Measurements from ENCODE around the gene TGFB2. TPM values are rescaled to one million over a fixed set of nuclear protein-coding genes. Genes with fewer than 3 reads are reported as not detected.

Gene TGFB2
- total RNA-seq, 1 donor from 2014 or later, result 34.4 TPM

DNA sequence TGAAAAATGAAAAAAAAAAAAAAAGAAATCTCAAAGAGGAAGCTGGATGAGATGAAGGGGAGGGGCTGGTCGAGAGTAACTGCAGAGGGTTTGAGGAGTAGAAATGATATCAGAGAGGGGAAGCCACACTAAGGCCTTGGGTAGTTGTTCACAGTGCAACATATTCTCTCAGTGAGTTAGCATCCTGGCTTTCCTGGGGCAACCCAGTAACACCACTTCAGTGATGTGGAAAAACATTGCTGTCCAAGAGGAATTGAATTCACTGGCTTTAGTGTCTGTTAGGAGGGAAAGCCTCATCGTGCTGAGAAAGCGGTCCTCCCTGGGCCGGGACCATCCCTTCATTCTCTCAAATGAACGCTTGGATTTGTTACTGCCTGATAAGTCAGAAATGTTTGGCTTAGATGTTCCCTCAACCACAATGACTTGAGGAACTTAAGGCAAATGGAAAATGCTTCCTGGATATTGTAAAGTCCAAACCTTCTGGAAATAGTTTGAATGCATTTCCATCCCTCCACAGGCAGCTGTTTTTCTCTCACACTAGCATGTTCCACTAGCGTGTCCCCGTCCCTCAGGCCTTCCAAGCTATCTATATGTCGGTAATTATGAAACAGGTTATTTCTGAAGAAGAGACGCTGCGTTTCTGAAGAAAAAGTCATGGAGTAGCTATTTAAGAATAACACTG, 12.2 kb downstream of the TGFB2 start:
- H3K4me3 ChIP-seq (ENCODE audit: low read depth, low read length), result no peak overlapping the region
- TF ChIP-seq, protein P1, sequence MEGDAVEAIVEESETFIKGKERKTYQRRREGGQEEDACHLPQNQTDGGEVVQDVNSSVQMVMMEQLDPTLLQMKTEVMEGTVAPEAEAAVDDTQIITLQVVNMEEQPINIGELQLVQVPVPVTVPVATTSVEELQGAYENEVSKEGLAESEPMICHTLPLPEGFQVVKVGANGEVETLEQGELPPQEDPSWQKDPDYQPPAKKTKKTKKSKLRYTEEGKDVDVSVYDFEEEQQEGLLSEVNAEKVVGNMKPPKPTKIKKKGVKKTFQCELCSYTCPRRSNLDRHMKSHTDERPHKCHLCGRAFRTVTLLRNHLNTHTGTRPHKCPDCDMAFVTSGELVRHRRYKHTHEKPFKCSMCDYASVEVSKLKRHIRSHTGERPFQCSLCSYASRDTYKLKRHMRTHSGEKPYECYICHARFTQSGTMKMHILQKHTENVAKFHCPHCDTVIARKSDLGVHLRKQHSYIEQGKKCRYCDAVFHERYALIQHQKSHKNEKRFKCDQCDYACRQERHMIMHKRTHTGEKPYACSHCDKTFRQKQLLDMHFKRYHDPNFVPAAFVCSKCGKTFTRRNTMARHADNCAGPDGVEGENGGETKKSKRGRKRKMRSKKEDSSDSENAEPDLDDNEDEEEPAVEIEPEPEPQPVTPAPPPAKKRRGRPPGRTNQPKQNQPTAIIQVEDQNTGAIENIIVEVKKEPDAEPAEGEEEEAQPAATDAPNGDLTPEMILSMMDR (IDR thresholded peaks at IDR 0.05; ENCODE audit: insufficient read depth, low read length, poor library complexity, severe bottlenecking), result no peak
- H3K27me3 ChIP-seq (ENCODE audit: control insufficient read depth, insufficient read depth, low read length), result no peaks in the 10 kb centered on the region
- DNase-seq (ENCODE audit: low read depth), result no peak
- H3K36me3 ChIP-seq (ENCODE audit: control insufficient read depth, insufficient read depth, low read length), result no peaks in the 10 kb centered on the region

DNA sequence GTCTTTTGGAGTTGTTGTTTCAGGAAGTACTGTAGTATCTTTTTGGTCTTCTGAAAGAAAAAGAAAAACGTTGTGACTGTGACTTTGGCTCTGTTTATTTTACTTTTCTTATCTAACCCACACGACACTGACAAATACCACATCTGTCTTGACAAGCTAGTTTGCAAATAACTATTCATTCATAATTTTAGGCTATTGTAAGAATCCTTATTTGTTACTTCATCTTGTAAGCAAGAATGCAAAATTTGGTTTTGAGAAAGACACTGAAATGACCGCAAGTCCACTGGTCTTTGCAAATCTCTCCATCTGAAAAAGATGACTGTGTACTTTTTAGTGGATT, 12.7 kb downstream of the TGFB2 start:
- DNase-seq (ENCODE audit: low read depth), result no peak
- H3K36me3 ChIP-seq (ENCODE audit: control insufficient read depth, insufficient read depth, low read length), result no peaks in the 10 kb centered on the region
- H3K27me3 ChIP-seq (ENCODE audit: control insufficient read depth, insufficient read depth, low read length), result no peaks in the 10 kb centered on the region
- TF ChIP-seq, protein P1 (IDR thresholded peaks at IDR 0.05; ENCODE audit: insufficient read depth, low read length, poor library complexity, severe bottlenecking), result no peak
- no peak overlapping the region for H3K4me3 ChIP-seq (ENCODE audit: low read depth, low read length)

DNA sequence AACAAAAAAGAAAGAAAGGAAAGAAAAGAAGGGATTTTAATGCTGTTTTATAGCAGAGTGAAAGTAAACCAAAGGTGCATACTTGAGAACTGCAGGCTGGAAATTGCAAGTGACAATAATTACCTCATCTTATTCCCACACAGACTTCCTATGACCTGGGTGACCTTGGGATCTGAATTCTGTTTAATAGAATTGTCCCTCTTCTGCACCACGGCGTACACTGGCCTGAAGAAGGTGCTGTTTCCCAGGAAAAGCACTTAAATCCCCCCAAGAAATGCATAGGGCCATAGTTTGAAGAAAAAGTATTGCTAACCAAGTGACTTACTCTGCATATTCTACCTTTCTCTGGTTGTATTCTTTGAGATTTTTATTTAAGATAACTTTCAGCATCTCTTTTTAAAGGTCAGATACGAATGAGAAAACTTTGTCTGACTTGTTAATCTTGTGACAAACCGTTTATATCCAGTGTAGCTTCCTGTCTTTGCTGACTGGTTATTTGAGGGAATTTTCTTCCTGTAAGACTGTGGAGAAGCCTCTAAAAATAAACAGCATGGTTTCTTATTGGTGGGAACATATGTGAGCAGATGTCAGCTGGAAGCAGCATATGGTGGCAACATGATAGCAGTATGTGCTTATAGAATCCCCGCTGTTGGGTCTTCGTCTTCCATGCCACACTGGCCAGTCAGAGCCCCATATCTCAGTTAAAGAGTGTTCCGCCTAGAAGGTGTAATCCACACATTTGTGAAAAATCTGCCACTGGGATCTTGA, 16.3 kb downstream of the TGFB2 start:
- H3K36me3 ChIP-seq (ENCODE audit: control insufficient read depth, insufficient read depth, low read length), result no peaks in the 10 kb centered on the region
- DNase-seq (ENCODE audit: low read depth), result no peak
- H3K4me3 ChIP-seq (ENCODE audit: low read depth, low read length), result no peak overlapping the region
- H3K27me3 ChIP-seq (ENCODE audit: control insufficient read depth, insufficient read depth, low read length), result no peaks in the 10 kb centered on the region
- TF ChIP-seq, protein P1 (IDR thresholded peaks at IDR 0.05; ENCODE audit: insufficient read depth, low read length, poor library complexity, severe bottlenecking), result peak; percentile 71

DNA sequence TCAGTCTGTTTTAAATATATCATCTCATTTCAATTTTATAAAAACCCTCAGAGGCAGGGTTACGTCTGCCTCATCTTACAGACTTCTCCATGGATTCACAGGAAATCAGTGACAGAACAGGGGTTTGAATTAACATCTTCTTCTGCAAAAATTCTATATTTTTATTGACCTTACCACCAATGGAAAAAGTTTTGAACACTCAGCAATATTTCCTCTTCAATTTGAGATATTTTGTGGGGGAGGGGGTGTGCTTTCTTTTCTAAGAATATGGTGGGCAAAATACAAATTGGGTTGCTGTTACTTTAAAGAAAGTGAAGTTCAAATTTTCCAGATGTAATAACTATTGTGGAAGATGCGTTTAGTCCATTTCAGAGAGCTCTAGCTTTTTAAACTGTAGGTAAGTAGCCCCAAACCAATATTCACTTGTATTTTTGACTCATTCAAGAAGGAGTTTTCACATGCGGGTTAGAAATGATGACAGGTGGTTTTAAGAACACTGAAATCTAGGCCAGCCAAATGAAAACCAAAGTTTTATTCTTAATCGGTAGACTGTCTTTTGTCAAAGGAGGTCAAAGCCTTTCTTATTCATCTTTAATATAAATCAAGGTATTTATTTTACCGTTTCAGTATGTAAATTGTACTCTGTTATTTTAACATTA, 17.4 kb downstream of the TGFB2 start:
- H3K36me3 ChIP-seq (ENCODE audit: control insufficient read depth, insufficient read depth, low read length), result no peaks in the 10 kb centered on the region
- no peak for DNase-seq (ENCODE audit: low read depth)
- no peak overlapping the region for H3K4me3 ChIP-seq (ENCODE audit: low read depth, low read length)
- no peaks in the 10 kb centered on the region for H3K27me3 ChIP-seq (ENCODE audit: control insufficient read depth, insufficient read depth, low read length)
- TF ChIP-seq, protein P1 (IDR thresholded peaks at IDR 0.05; ENCODE audit: insufficient read depth, low read length, poor library complexity, severe bottlenecking), result no peak

DNA sequence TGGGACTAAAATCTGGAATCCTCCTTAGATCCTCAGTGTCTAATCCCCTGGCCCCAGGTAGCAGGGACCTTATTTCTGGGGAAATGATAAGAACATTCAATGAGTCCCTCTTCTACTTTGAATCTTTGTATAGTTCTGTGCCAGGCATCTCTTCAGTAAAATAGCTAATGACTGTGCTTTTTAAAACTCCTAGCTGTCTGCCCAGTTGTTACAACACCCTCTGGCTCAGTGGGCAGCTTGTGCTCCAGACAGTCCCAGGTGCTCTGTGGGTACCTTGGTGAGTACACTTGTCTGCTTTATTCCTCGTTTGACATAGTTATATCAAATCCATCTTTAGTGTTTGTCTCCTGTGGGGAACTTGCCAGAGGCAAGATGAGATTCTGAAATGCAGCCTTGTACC, 18.0 kb downstream of the TGFB2 start:
- Histone ChIP-seq H3K27me3 (ENCODE audit: control insufficient read depth, insufficient read depth, low read length) (no peaks in the 10 kb centered on the region), H3K36me3 (ENCODE audit: control insufficient read depth, insufficient read depth, low read length) (no peaks in the 10 kb centered on the region), H3K4me3 (ENCODE audit: low read depth, low read length) (no peak overlapping the region)
- DNase-seq (ENCODE audit: low read depth), result no peak
- TF ChIP-seq, protein P1 (IDR thresholded peaks at IDR 0.05; ENCODE audit: insufficient read depth, low read length, poor library complexity, severe bottlenecking), result no peak

Measured in kidney epithelial cell (primary cell).